ENCODE measurements around the gene UPK2.

Gene UPK2

GRCh38 chr11:118956094-118956846 lies at the start of gene UPK2:
UPK2 (plus strand) TSS chr11:118956298; CDS start chr11:118956351, 53 bp downstream.
- DNase-seq (ENCODE audit: low spot score) = peak; percentile 95

- DNase-seq (ENCODE audit: low spot score) = peak; percentile 80
Observed at GRCh38 chr11:118907051-118908042, 48.8 kb upstream of the UPK2 start.

DNA sequence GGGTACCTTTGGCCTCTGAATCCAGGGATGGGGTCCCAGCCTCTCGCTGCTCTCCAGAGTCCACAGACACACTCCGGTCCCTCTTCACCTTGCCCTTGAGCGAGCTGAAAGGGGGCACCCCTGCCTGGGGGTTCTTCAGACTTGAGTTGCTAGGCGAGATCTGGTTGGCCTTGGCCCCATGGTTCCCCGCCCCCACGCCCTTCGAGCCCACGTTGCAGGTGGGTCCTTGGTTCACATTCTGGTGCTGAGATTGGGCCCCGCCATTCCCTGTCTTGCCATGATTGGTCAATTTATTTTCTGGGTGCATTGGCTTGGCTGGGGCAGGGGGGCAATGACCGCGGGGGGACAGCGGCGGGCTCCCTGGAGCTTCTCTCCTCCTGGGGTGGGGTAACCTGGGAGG lies 47.8 kb upstream of the UPK2 start:
- no peak for DNase-seq (ENCODE audit: low spot score)

GRCh38 chr11:118908901-118909618 lies 47.0 kb upstream of the UPK2 start:
- DNase-seq (ENCODE audit: low spot score) = peak; percentile 90

DNA sequence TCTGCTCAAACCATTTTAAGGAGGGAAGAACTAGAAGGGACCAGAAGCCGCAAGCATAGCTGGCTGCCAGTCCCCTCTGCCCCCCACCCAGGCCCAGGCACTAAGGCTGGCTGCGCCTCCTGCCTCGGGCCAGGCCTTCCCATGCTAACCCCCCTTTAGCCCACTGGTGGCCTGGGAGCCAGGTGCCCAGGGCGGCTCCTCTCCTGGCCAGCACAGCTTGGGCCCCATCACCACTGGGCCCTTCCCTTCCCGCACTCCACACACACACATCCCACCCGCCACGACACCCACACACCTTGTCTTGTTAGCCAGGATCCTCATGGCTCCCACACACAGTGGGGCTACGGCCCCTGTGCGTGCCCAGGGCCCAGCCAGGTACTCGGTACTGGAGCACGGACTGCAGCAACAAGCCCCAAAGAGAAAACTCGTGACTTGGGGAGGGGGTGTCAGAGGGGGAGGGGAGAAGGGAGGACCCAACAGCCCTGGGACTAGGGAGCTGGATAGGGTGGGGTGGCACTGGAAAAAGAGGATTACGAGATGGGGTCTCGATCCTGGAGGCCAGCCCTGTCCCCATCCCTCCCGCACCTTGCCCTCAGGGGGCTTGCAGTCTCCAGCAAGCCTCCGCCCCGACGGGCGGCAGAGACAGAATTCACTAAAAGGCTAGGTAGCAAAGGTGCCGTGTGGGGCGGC lies 46.3 kb upstream of the UPK2 start:
- DNase-seq (ENCODE audit: low spot score) = no peak

DNA sequence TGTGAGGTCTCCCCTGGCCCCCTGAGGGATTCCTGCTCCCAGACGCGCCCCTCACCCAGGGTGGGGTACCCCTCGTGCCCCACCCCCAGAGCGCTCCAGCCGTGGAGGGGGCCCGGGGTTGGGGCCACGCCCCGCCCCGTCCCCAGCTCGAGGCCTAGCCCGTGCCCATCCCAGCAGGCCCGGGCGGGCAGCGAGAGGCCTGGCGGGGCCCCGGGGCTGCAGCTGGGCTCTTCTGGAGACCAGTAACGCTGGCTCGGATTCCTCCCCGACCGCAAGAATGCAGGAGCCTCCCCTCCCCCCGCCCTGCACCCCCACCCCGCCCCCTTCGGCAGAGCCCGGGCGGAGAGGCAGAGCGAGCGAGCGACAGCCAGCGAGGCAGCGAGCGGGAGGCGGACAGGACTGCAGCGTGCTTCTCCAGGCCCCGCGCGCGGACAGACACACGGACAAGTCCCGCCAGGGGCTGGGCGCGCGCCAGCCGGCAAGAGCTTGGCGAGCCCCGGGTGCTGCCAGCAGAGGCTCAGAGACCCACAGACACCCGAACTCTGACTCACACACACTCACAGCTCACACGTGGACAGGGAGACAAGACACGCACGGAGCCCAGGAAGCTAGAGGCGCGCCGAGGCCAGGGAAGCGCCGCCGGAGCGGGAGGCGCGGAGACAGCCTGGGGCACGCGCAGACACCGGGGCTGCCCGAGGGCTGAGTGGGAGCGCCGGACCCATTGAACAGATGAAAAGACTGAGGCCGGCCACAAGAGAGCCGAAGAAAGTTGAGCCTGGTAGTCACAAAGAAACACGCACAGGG lies 45.6 kb upstream of the UPK2 start:
- DNase-seq (ENCODE audit: low spot score) = peak; percentile 88

GRCh38 chr11:118911113-118911879 lies 44.8 kb upstream of the UPK2 start:
- no peak for DNase-seq (ENCODE audit: low spot score)

DNA sequence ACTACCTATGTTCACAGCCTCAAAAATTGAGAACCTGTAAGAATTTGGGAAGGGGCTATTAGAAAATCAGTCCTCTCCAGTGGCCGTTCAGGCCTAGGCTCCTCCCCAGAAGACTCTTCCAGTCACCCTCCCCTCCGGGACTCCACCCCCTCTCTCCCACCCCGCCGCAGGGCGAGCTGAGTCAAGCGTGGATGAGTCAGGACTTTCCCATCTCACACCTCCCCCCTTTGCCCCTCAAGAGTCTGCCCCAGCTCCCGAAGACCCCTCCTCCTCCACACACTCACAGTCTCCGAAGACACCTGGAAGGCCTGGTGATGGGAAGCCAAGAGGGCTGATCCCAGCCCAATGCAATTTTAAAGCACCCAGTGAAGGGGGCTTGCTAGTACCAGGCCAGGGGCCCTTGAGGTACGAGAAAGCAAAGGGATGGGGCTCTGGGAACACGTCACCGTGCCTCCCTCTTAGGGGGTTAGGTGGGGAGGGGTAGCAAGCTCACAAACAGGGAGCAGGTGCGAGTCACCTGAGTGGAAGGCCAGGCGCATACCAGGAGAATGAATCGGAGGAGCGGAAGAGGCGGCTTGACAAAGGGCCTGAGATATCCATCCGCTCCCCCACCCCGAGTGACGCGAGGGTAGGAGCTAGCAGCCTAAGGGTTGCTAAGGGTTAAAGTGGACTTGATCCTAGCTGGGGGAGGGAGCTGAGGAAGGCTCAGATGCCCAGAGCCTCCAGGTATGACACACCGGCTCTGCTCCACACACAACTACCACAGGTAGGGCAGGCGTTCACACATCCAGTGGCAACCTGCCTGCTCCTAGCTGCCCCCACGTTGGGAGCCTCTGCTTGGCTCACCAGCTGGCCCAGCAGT lies 44.0 kb upstream of the UPK2 start:
- peak; percentile 84 for DNase-seq (ENCODE audit: low spot score)

DNA sequence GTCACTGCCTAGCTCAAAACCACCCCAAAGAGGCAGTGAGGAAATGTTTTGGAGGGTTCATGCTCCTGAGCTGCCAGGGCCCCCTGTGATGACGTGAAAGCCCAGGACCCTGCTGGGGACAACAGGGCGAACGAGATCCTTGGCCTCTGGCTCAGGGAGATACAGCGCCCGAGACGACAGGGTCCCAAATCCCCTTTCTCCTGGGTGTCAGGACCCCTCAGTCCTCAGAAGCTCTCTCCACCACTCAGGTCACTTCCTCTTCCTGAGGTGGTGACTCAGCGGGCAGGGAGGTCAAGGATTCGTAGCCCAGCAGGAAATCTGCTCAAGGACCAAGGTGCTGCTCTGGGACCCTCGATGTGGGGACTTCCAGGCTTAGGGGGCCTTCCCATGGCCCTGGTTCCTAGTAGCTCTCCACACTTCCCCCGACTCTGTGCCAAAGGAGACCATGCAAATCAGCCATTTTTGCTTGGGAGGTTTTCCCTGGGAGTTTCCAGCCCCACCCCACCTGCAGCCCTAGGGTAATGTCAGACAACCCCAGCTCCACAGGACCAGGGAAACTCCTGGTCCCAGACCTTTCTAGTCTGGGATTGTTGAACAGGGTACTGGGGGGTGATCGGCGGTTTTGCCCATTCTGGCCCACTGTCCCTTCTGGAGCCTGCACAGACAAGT lies 43.2 kb upstream of the UPK2 start:
- DNase-seq (ENCODE audit: low spot score) = no peak

GRCh38 chr11:118913411-118914125 lies 42.5 kb upstream of the UPK2 start:
- DNase-seq (ENCODE audit: low spot score) = no peak

DNA sequence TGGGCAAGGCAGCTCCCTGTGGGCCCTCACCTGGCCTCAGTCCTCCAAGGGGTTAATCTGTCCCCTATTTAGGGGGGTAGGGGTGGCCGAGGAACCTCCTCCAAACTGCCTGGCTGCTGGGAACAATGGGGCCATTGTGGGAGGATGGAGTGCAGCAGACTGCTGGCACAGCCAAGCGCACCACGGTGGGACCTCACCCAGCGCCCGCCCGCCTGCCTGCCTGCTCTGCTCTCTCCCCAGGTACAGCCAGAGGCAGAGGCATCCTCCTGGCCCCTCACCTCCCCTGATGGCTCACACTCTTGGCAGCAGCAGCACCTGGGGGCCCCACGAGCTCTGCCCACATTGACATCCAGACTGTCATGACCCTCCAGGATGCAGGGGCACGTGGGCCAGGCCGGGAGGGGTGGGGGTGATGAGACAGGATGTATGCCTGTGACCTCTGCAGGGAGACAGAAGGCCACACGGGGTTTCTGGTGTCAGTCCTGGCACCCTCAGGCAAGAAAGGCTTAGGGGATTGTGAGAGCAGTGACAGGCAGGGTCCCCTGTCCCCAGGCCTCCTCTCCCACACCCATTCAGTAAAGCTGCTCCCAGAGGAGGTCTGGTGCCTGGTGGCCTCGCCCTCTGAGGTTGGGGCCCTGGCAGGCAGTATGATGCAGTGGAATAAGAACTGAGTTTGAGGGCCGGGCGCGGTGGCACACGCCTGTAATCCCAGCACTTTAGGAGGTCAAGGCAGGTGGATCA lies 41.8 kb upstream of the UPK2 start:
- DNase-seq (ENCODE audit: low spot score) = no peak

DNA sequence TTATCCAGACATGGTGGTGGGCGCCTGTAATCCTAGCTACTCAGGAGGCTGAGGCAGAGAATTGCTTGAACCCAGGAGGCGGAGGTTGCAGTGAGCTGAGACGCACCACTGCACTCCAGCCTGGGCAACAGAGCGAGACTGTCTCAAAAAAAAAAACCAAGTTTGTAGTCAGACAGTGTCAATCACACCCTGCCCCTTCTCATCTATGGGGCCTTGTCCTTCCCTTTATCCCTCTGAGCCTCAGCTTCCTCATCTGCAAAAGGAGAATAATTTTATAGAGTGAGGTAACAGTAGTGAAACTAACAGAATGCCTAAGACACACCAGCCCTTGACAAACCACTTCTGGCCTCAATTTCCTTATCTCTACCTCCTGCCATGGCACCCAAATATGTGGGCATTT lies 41.1 kb upstream of the UPK2 start:
- DNase-seq (ENCODE audit: low spot score) = no peak

GRCh38 chr11:118915396-118915795 lies 40.7 kb upstream of the UPK2 start:
- no peak for DNase-seq (ENCODE audit: low spot score)

DNA sequence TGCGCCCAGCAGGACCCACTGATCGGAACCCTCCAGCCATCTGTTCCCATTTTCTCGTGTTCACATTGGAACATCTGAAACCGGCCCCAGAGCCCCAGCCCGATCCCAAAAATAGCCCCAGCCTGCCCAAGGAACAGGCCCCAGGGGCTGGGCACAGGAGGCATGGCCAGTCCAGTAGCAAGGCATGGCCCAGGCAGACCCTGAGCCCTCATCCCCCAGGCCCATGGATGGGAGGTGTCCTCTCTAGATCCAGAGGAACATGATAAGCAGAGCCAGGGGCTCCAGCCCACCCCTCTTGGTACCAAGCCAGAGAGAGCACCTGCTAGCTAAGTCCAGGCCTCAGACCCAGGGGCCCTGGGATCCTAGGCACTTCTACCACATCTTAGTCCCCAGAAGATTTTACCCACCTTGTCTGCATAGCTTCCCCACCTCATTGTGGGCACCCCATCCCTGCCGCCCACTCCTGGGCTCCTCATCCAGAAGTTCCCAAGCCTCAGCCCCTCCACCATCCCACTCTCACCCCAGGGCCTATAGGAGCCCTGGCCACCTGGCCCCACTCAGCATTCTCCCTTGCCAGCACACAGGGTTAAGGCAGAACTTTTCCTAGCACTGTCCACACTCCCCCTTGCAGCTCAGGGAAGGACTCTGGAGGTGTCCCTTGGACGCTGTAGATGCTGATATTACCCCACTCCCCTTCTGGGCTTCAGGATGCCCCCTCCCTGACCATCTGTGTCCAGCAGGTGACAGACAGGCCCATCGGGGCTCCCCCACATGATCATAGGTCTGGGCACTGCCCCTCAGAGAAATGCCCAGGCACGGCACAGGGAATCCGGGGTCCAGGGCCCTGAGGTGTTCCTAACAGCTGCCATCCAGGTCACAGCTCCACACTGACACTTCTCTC lies 39.9 kb upstream of the UPK2 start:
- no peak for DNase-seq (ENCODE audit: low spot score)

DNA sequence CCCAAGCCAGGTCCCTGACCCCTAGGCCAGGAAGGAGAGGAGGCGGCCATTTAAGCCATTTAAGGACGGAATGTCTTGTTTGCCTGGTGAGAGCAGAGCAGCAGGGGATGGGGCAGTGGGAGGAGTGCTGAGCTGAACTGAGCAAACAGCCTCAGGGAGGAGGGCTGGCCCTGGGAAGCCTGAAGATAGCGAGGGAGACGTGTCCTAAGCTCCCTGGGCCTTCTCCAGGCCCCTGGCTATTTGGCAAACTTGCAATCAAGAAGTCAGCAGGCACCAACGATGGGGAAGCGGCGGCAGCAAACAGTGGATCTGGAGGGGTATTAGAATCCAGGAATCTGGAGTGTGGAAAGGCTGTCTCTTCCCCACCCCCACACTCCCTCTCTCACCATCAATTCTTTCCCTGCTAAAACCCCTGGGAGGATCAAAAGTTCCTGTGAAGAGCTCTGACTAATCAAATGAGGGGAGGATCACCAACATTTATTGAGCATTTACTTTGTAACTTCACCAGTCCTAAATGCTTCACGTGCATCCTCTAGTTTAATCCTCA lies 39.2 kb upstream of the UPK2 start:
- no peak for DNase-seq (ENCODE audit: low spot score)

Data from hepatic stellate cell (primary cell).